HG03159 (cell line): Measurements from ENCODE around the gene CYP20A1.

ENCODE experiments used
- ATAC-seq: cut with Tn5 transposase; IDR thresholded peaks from one replicate; pipeline ENCODE4 v1.9.1; 2021; ENCODE audit warnings: mild to moderate bottlenecking, moderate library complexity; ENCODE audit not compliant: unreplicated experiment

CYP20A1 gene

GRCh38 chr2:203352604-203353255, 113.9 kb downstream of the CYP20A1 start:
- no peak for ATAC-seq

- ATAC-seq = no peak
Observed at GRCh38 chr2:203354966-203355365, 116.1 kb downstream of the CYP20A1 start.
